Stimulated activated effector memory CD8-positive, alpha-beta T cell treated with anti-CD3 and anti-CD28 coated beads, Interleukin-12 subunit alpha, Interleukin-12 subunit beta, amount 100 ng/mL, for 72 hours (primary cell): ENCODE results near the gene GRIK5.

Experiments
- ATAC-seq: fragments of 150-1000 bp; cut with Tn5 transposase; 2 replicates; pipeline ENCODE4 v1.10.0; 2021
- DNase-seq, 2 donors: peaks; one replicate each; pipeline ENCODE4 v3.0.0; 2021 to 2022; ENCODE audit warnings: low spot score in 2 of 2
- H3K27ac Mint-ChIP-seq: one replicate; pipeline ENCODE4 v1.8.0; 2022; ENCODE audit warnings: mild to moderate bottlenecking, mixed read lengths
- H3K36me3 Mint-ChIP-seq: one replicate; pipeline ENCODE4 v1.8.0; 2022; ENCODE audit warnings: mild to moderate bottlenecking, mixed read lengths
- H3K4me1 Mint-ChIP-seq: one replicate; pipeline ENCODE4 v1.8.0; 2022; ENCODE audit warnings: mixed read lengths
- H3K4me3 Mint-ChIP-seq: one replicate; pipeline ENCODE4 v1.8.0; 2022; ENCODE audit warnings: mild to moderate bottlenecking, mixed read lengths
- H3K9me3 Mint-ChIP-seq: one replicate; pipeline ENCODE4 v1.8.0; 2022; ENCODE audit warnings: mixed read lengths

The GRIK5 gene

DNA sequence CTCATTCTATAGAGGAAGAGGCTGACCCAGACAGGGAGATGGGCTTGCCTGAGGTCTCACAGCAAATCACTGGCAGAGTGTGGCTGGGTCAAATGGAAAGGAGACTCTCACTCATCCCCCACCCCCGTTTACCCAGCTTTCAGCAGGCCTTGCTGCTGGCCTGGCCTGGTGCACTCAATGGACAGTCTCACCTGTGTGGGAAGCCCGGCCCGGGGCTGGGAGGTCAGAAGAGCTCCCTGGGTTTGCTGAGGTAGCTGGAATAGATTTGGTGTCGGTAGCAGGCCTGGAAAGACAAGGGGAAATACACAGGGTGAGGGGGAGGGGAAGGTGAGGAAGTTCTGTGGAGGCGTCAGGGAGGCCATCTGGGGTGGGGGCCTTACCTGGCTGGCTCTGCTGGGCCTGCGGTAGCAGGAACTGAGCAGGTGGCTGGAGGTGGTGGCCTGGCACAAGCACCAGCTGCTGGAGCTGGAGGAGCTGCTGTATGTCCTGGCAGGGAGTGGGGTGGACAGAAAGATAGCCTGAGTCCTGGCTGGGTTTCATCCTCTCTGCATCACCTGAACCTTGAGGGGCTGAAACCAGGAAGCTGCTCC is 29.4 kb upstream of the GRIK5 start:
- H3K4me1 Mint-ChIP-seq, result peaks cover 6% of the 10 kb centered on the region
- H3K27ac Mint-ChIP-seq, result no peak overlapping the region
- peaks cover 99% of the 10 kb centered on the region for H3K36me3 Mint-ChIP-seq
- H3K9me3 Mint-ChIP-seq, result no peaks in the 10 kb centered on the region
- ATAC-seq, result no peak
- no peak for DNase-seq
- H3K4me3 Mint-ChIP-seq, result no peak overlapping the region

DNA sequence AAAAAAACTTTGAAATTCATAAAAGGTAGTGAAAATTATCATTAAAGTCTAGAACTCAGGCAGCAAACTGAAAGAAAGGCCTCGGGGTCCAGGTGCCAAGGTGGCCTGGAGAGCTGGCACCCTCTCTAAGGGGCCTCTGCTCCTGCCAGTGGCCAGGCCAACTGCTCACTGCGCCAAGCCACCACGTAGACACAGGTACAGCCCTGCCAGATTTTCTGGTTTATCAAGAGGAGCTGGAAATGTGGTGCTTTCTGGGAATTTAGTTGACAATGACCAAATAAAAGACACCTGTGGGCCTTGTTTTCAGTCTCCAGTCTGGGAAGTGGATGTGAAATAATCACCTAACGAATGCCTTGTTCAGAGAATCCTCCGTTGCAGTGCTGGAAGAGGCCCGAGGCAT is 28.8 kb upstream of the GRIK5 start:
- Mint-ChIP-seq H3K9me3 (no peaks in the 10 kb centered on the region), H3K4me3 (no peak overlapping the region), H3K27ac (no peak overlapping the region), H3K4me1 (peaks cover 11% of the 10 kb centered on the region), H3K36me3 (peaks cover 99% of the 10 kb centered on the region)
- DNase-seq (no peak), ATAC-seq (no peak)

DNA sequence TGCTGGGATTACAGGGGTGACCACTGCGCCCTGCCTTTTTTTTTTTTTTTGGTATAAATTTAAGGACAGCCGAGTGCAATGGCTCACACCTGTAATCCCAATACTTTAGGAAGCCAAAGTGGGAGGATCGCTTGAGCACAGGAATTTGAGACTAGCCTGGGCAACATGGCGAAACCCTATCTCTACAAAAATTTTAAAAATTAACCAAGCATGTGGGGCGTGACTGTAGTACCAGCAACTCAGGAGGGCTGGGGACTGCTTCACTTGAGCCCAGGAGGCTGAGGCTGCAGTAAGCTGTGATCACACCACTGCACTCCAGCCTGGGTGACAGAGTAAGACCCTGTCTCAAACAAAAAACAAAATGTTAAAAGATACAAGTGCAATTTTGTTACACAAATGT is 27.5 kb upstream of the GRIK5 start:
- ATAC-seq, result no peak
- H3K27ac Mint-ChIP-seq, result no peak overlapping the region
- H3K4me1 Mint-ChIP-seq, result peaks cover 15% of the 10 kb centered on the region
- peaks cover 99% of the 10 kb centered on the region for H3K36me3 Mint-ChIP-seq
- no peak for DNase-seq
- H3K9me3 Mint-ChIP-seq, result no peaks in the 10 kb centered on the region
- no peak overlapping the region for H3K4me3 Mint-ChIP-seq

DNA sequence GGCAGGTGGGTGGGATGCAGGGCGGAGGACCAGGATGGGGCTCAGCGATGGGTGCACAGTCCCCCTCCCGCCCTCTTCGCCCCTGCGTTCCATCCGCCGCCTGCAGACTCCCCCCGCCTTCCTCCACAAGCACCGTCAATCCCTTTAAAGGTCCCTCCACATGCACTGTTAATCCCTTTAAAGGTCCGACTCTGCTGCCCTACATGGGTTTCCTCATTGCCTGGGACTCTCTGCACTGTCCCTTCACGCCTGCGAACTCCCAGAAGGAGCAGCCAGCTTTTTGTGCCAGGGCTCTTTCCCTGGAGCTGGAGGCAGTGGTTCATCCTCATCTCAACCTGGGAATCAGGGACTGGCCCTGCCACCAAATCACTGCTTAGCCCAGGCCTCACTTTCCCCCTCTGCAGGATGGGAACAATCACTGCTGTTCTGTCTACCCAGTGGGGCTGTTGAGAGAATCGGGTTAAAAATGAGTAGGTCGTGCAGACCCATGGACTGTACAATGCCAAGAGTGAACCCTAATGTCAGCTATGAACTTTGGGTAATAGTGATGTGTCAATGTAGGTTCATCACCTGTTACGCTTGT is 26.3 kb upstream of the GRIK5 start:
- Mint-ChIP-seq H3K36me3 (peaks cover 100% of the 10 kb centered on the region), H3K9me3 (no peaks in the 10 kb centered on the region), H3K4me1 (peaks cover 22% of the 10 kb centered on the region)

DNA sequence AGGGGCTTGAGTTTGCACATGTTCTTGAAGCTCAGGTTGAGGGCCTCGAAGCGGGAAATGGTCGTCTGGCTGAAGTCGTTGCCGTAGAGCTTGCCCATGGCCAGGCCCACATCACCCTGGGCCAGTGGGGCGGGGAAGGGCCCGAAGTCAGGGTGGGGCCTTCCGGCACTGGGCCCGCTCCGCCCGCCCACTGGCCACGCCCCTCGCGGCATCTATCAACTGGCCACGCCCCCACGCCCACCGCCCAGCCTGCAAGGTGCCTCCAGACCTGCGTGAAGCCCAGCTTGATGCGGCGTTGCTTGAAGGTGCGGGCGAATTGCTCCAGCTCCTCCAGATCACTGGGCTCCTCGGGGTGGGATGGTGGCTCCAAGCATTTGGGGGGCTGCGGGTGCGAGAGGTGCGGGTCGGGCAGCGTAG is 25.8 kb upstream of the GRIK5 start:
- no peak for DNase-seq
- H3K9me3 Mint-ChIP-seq, result no peaks in the 10 kb centered on the region
- ATAC-seq, result no peak
- H3K4me3 Mint-ChIP-seq, result no peak overlapping the region
- peaks cover 100% of the 10 kb centered on the region for H3K36me3 Mint-ChIP-seq
- peaks cover 27% of the 10 kb centered on the region for H3K4me1 Mint-ChIP-seq
- H3K27ac Mint-ChIP-seq, result no peak overlapping the region

More for the DNA sequence above, 26.3 kb upstream of the GRIK5 start:
- DNase-seq (no peak), ATAC-seq (no peak)
- no peak overlapping the region for H3K4me3 Mint-ChIP-seq
- no peak overlapping the region for H3K27ac Mint-ChIP-seq

DNA sequence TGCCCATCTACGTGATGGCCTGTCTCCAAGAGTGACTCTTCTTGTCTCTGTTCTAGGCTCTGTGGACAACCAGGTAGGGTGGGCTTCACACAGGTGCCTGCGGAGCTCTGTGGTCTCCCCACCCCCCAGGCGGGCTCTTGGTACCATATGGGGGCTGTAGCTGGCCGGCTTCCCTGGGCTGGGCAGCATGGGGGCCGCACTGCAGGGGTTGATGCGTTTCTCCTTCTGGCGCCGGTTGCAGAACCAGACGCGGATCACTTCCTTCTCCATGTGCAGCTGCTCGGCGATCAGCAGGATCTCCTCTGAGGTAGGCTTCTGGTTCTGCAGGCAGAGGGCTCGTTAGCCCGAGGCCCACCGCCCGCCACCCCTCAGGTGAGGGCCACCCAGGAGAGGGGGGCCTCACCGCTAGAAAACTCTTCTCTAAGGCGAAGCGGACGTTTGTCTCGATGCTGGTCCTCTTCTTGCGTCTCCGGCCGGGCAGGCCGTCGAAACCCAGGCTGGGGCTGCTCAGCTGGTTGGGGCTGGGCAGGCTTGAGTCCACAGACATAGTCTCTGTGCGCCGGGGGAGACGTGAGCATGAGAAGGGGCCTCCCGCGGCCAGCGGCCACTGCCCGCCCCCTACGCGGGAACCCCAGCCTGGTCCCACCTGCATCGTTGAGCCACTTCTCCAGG is 25.3 kb upstream of the GRIK5 start:
- no peak overlapping the region for H3K4me3 Mint-ChIP-seq
- DNase-seq (no peak), ATAC-seq (no peak)
- H3K4me1 Mint-ChIP-seq, result peaks cover 33% of the 10 kb centered on the region
- H3K9me3 Mint-ChIP-seq, result no peaks in the 10 kb centered on the region
- peaks cover 100% of the 10 kb centered on the region for H3K36me3 Mint-ChIP-seq
- peak overlapping the region; percentile 71 for H3K27ac Mint-ChIP-seq

DNA sequence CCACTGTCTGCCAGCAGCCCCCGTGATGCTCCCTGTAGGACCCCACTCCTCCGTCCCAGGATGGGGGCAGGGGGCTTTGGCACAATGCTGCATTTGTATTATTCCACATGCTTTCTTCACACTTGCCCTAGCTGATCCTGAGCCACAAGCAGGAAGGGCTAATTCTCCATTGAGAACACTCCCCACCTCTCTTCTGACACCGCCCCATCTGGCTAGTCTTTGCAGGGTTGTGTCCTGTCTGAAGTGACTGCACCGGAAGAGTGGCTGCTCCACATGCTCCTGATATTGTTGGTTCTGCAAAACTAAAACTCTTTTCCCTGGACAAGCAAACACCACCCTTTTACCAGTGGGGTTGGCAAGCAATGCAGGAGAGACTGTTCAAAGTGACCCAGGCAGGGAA is 23.9 kb upstream of the GRIK5 start:
- no peak overlapping the region for H3K4me3 Mint-ChIP-seq

DNA sequence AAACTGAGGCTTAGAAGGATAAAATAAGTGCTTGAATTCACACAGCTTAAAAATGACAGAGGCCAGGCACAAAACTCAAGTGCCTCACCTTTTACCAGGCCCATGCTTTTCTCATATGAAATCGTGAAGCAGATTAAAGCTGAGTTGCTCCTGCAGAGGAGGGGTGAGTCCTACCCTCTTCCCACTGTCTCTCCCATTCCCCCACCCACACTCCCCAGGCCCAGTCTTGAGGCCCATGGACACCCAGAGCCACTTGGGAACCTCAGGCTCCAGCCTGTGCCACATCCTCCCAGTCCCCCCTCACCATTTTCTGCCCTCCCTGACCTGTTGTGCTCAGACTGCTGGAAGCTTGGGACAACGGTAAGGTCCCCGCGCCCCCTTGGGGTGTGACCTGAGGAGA is 23.5 kb upstream of the GRIK5 start:
- H3K4me3 Mint-ChIP-seq, result no peak overlapping the region
- DNase-seq, result no peak
- peaks cover 94% of the 10 kb centered on the region for H3K36me3 Mint-ChIP-seq
- H3K4me1 Mint-ChIP-seq, result peaks cover 50% of the 10 kb centered on the region
- no peak for ATAC-seq
- peak overlapping the region; percentile 71 for H3K27ac Mint-ChIP-seq
- H3K9me3 Mint-ChIP-seq, result no peaks in the 10 kb centered on the region

More for the DNA sequence above, 23.9 kb upstream of the GRIK5 start:
- ATAC-seq (no peak), DNase-seq (no peak)
- Mint-ChIP-seq H3K9me3 (no peaks in the 10 kb centered on the region), H3K36me3 (peaks cover 94% of the 10 kb centered on the region), H3K4me1 (peaks cover 46% of the 10 kb centered on the region), H3K27ac (peak overlapping the region; percentile 71)

DNA sequence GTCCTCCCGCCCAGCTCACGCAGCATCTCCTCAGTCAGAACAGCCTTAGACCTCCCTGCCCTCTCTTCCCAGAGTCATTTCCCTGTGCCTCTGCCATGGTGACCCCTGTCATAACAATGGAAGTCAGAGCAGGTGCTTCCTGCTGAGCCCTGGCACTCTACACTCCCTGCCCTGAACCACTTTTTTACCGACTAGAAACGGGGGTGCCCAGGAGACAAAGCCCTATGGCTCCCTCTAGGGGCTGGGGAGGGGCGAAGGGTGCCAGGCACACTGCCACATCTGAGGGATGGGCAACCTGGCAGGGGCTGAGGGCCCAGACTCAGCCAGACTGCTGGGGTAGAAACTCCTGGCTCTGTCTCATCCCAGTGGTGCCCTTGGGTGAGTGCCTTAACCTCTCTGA is 22.3 kb upstream of the GRIK5 start:
- ATAC-seq (peak; percentile 62), DNase-seq (peak in 1 of 2 donors; percentile 64)
- H3K9me3 Mint-ChIP-seq, result no peaks in the 10 kb centered on the region
- no peak overlapping the region for H3K4me3 Mint-ChIP-seq
- peaks cover 91% of the 10 kb centered on the region for H3K36me3 Mint-ChIP-seq
- peaks cover 55% of the 10 kb centered on the region for H3K4me1 Mint-ChIP-seq
- no peak overlapping the region for H3K27ac Mint-ChIP-seq

DNA sequence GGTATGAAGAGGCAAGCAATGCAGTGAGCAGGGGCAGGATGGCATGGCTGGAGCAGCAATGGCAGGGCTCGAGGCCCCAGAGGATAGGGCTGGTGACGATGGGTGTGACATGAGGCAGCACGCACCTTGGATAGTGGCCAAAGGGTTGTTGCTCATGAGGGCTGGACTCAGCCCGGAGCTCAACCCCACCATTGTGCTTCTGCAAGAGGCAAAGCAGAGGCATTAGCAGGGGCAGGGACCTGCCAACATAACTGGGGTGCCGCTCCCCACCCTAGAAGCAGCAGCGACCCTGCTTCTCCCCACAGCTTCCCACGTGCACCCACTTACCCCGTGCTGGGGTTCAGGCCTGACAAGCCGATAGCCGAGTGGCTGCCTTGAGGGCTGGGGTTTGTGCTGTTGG is 21.7 kb upstream of the GRIK5 start:
- Mint-ChIP-seq H3K4me3 (no peak overlapping the region), H3K9me3 (no peaks in the 10 kb centered on the region), H3K27ac (peak overlapping the region; percentile 95), H3K4me1 (peaks cover 59% of the 10 kb centered on the region), H3K36me3 (peaks cover 91% of the 10 kb centered on the region)
- no peak for ATAC-seq
- no peak for DNase-seq

DNA sequence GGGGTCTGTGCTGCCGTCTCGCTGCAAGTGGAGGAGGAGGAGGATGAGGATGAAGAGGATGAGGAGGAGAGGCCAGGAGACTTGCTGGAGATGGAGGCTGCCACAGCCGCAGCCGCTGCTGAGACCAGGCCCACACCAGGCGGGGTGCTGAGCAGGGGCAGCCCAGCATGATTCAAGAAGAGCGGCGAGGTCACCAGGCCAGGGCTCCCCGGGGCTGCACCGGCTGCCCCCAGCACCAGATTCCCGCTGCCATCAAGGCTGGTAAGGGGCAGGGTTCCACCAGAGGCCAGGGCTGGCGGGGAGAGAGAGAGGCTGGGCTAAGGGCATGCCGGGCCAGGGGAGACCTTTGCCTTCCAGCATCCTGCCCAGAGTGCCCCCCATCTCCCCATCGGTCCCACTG is 21.3 kb upstream of the GRIK5 start:
- ATAC-seq, result no peak
- Mint-ChIP-seq H3K27ac (peak overlapping the region; percentile 95), H3K4me3 (peak overlapping the region; percentile 51), H3K4me1 (peaks cover 59% of the 10 kb centered on the region), H3K9me3 (no peaks in the 10 kb centered on the region), H3K36me3 (peaks cover 87% of the 10 kb centered on the region)
- no peak for DNase-seq

DNA sequence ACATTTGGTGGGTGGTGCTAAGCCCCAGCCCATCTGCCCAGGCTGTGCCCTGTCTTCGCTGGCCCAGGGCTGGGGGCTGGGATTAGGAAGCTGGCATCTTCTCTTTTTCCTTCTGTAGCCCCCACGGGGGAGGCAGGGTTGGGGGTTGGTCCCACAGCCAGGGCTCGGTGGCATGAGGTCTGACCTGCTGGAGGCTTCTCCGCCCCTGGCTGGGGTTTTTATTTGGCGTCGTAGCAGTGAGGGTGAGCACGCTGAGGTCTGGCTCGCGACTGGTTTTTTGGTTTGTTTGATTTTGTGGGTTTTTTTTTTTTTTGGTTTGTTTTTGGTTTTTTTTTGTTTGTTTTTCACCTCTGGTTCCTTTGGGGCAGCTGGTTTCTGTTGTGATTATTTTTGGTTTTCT is 20.7 kb upstream of the GRIK5 start:
- peak; percentile 49 for ATAC-seq
- Mint-ChIP-seq H3K36me3 (peaks cover 86% of the 10 kb centered on the region), H3K4me1 (peaks cover 59% of the 10 kb centered on the region), H3K9me3 (no peaks in the 10 kb centered on the region), H3K4me3 (peak overlapping the region; percentile 51), H3K27ac (peak overlapping the region; percentile 95)
- no peak for DNase-seq

DNA sequence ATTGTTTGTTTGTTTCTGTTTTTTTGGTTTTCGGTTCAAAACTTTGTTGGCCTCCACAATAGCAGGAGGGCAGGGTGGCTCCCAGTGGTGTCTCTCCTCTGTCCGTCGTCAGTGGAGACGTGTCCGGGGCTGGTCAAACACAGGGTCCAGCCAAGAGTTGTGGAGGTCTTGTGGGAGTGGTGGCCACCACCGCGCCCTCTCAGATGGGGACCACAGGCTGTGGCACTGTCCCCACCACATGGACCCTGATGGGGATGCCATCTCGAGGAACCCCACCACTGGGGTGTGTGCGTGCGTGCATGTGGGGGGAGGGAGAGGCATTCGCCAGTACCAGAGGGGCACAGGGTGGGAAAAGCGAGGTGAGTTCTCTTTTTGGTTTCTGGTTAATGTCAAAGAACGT is 19.8 kb upstream of the GRIK5 start:
- Mint-ChIP-seq H3K4me1 (peaks cover 57% of the 10 kb centered on the region), H3K4me3 (no peak overlapping the region), H3K9me3 (no peaks in the 10 kb centered on the region), H3K36me3 (peaks cover 86% of the 10 kb centered on the region), H3K27ac (peak overlapping the region; percentile 95)
- ATAC-seq, result no peak
- DNase-seq, result no peak

DNA sequence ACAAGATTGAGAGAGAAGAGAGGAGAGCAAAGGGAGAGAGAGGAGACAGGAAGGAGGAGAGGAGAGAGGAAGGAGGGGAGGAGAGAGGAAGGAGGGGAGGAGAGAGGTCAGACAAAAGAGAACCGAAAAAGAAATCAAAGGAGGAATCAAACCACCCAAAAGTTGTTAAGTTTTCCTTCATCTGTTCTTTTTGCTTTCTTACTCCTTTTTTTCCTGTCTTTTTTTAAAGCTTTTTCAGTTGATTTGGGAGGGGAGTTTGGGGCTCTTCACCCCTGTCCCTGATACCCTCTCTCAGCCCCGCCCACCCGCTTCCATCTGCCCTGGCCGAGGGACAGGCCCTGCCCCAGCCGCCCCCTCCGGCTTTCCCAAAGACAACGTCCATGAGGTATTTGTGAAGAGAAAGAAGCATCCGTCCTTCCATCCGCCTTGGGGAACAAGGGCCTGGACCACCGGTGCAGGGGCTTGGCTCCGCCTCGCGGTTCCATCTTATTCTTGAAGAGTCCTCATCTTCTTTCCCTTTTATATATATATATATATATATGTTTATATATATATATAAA is 19.3 kb upstream of the GRIK5 start:
- ATAC-seq (no peak), DNase-seq (no peak)
- H3K4me1 Mint-ChIP-seq, result peaks cover 52% of the 10 kb centered on the region
- peaks cover 82% of the 10 kb centered on the region for H3K36me3 Mint-ChIP-seq
- H3K27ac Mint-ChIP-seq, result peak overlapping the region; percentile 95
- H3K9me3 Mint-ChIP-seq, result no peaks in the 10 kb centered on the region
- no peak overlapping the region for H3K4me3 Mint-ChIP-seq

DNA sequence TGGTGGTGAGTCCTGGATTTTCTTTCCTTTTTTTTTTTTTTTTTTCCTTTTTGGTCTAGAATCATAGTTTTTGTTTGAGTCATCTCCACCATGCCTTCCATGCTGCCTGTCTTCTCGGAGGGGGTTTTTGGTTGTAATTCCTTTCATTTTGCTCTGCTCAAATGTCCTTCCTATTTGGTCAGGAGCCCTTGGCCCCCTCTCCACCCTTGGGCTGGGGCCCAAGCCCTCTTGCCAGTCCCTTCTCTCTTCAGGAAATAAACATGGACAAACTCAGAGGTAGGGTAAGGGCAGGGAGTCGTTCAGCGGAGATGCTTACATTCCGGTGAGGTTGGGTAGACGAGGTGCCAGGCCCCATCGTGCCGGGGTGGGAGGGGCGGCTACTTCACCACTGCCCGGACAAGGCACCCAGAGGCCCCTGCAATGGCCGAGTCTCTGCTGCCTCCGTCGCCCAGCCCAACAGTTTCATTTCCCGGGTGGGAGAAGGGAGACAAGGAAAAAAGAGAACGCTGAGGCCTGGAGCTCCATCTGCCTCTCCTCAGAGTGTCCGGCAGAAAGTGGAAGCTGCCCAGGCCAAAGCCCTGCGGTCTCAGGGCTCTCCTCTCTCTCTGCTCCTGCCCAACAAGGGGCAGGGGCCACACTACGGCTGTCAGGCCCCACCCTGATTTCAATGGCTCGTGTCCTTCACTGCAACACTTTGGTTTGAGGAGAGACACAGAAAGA is 18.6 kb upstream of the GRIK5 start:
- Mint-ChIP-seq H3K4me1 (peaks cover 48% of the 10 kb centered on the region), H3K27ac (peak overlapping the region; percentile 86), H3K4me3 (peak overlapping the region; percentile 13), H3K9me3 (no peaks in the 10 kb centered on the region), H3K36me3 (peaks cover 81% of the 10 kb centered on the region)
- no peak for ATAC-seq
- no peak for DNase-seq
